Measurements from ENCODE around the gene CNTNAP3B.
"Not testable (repeated sequence)": the region's sequence is repeated elsewhere in the genome, so short reads cannot be mapped to it uniquely, and the experiment has no call there.

The CNTNAP3B gene

GRCh38 chr9:41977965-41978600 lies 151.1 kb downstream of the CNTNAP3B start:
- not testable (repeated sequence) for DNase-seq (ENCODE audit: low spot score)

- not testable (repeated sequence) for DNase-seq (ENCODE audit: low spot score)
These were observed 154.3 kb downstream of the CNTNAP3B start for GRCh38 chr9:41974906-41975305.

DNA sequence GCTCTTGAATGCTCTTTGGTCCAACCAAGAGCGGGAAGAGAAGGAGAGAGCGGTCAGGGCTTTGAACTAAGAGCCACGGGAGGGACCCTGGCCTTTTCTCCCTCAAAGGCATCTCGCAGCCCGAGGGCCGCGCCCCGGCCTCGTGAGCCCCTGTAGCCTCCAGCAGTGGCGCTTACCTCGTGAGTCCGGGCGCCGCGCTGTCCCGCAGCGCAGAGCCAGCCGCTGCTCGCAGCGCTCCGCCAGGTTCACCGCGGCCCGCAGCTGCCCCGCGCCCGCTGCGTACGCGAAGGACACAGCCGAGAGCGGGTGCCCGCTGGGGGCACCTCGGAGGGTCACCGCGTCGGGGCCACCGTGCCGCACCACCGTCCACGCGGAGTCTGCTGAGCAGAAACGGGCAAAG lies 176.2 kb downstream of the CNTNAP3B start:
- not testable (repeated sequence) for DNase-seq (ENCODE audit: low spot score)

DNA sequence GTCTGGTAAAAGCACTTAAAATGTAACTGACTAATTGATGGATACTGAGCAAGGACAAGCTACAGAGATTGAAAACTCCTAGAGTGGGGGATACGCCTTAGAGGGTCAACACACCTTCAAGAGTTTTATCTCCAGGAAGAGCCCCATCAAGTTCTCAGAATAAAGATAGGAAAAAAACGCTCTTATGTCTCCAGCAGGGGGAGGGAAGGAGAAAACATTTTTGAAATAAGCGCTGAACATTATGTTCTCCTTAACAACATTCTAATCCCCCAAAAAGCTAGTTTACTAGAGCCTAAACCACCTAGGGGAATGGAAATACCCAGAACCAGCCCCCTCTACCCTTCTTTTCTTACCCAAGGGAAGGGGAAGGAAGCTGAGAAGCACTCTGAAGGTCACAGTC lies 187.5 kb downstream of the CNTNAP3B start:
- not testable (repeated sequence) for DNase-seq (ENCODE audit: low spot score)

DNA sequence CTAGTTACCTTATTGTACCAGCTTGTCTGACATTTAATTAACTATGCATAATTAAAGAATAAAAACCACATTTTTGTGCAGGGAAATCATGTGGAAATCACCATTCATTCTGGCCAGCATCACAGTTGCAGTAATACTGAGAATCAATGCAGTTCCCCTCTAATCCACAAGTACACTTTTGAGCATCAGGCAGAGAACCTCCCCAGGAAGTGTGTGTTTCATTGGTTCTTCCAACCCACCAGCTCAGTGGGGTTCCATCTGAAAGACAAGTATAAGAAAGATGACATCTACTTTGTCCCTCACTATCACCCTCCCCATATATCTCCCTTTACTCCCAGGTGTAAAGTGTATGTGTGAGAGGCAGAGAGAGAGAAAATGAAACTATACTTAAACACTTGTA lies 191.1 kb downstream of the CNTNAP3B start:
- DNase-seq (ENCODE audit: low spot score) = not testable (repeated sequence)

DNA sequence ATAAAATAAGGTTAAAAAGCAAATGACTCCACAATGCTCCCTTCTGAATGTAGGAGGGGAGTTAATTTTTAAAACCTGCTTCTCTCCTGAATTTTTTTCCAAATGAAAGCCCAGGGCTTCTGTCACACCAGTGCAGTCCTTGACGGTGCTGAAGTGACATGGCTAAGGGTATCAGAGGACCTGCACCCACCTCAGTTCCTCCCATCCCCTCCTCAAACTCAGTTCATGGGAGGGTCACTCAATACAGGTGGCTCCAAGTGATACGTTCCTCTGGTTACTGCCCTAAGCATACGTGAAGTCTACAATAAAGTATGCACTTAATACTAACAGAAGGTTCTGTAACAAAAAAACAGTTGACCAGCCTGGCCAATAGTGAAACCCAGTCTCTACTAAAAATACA lies 193.5 kb downstream of the CNTNAP3B start:
- DNase-seq (ENCODE audit: low spot score) = not testable (repeated sequence)

DNA sequence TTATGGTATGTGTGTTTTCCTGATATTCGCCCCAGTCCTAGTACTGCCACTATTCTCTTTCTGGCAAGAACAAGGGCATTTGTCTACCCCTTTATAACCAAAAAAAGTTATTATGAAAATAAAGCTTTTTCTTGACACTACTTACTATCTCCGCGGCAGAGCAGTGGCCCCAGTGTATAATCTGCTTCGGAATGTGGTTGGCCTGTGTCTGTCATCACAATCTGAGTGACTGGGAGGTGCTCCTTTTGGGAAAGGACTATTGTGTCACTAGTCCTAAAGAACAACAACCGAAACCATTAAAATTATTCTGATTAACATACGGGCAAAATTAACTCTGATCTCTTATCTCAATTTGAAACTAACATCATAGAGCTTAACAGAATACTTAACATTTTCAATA lies 200.1 kb downstream of the CNTNAP3B start:
- DNase-seq (ENCODE audit: low spot score) = not testable (repeated sequence)

DNA sequence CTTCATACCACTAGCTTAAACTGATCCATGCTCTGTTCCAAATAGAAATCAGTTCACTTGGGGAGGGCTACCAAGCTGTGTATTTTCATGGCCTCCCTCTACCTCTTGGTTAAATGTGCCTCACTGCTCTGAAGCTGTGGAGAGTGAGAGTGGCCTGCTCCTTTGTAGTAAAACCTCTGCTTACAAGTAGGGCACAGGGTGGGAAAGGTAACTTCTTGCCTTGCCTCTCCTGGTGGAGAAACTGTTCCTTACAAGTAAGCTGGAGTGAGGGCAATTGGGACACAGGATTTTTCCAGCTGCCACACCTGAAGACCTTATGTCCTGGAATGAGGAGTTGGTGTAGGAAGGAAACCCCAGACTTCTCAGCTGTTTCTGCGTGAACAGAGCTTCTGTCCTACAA lies 211.9 kb downstream of the CNTNAP3B start:
- not testable (repeated sequence) for DNase-seq (ENCODE audit: low spot score)

- DNase-seq (ENCODE audit: low spot score) = not testable (repeated sequence)
These were observed 223.7 kb downstream of the CNTNAP3B start for GRCh38 chr9:41905488-41905887.

GRCh38 chr9:41902762-41903161 lies 226.5 kb downstream of the CNTNAP3B start:
- DNase-seq (ENCODE audit: low spot score) = not testable (repeated sequence)

DNA sequence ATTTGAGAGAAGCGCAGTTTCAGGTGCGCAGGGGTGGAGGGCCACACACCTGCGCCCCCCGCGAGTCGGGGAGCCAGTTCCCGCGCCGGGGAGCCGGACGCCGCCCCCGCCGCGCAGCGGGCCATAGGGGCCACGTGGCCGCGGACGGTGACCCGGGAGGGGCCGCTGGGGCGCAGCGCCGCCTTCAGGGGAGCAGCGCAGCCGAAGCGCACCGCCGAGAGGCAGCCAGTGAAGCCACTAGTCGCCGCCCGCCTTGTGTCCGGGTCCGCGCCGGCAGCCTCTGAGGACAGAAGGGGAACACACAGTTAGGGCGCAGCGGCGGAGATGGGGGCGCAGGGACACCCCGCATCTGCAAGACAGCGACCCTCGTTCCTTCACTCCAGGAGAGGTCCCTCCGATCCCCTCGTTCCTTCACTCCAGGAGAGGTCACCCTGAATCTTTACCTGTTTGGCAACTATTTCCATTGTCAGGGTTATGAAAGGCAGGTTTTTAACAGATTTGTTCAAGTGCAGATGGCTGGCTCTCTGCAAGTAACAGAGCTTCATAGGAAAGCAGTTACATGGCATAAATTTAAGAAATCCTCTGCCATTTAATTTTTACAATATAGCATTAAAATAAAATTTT lies 230.4 kb downstream of the CNTNAP3B start:
- not testable (repeated sequence) for DNase-seq (ENCODE audit: low spot score)

GRCh38 chr9:41874557-41874956 lies 254.7 kb downstream of the CNTNAP3B start:
- DNase-seq (ENCODE audit: low spot score) = not testable (repeated sequence)

GRCh38 chr9:41855422-41855821 lies 273.8 kb downstream of the CNTNAP3B start:
- not testable (repeated sequence) for DNase-seq (ENCODE audit: low spot score)

DNA sequence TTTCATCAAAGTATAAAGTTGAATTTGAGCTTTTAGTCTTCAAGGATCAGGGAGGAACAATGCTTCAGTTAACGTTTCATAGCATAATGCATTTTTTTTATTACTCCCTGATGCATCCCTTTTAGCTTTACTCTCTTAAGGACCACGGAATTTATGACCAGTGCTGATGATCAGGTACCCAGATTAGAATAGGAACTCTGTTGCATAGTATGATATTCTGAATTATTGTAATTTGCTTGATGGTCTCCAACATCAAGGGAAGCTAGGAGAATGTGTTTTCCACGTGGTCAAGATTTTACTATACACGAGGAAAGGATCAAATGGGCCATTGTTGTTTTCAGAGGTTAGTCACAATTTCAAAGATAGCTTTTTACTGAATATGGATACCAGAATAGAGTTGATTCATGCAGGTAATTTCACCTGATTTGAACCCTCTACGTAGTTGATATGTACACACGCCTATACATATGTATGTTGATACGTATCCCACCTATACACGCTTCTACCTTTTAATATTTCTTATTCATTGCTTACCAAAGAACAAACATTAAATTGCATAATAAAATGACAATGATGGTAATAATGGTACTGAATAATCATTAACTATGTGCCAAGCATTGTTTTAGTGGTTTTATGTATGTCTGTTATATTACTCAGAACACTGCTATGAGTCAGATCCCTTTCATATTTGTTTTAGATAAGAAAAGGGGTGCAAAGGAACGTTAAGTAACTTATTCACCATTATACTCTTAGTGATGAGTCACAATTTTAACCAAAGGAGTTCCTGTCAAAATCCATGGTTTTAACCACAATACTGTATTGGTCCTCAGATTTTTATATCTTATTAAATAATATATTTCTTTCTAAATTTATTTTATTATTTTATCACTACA lies 277.1 kb downstream of the CNTNAP3B start:
- not testable (repeated sequence) for DNase-seq (ENCODE audit: low spot score)

- DNase-seq (ENCODE audit: low spot score) = not testable (repeated sequence)
These were observed 281.4 kb downstream of the CNTNAP3B start for GRCh38 chr9:41847829-41848228.
